HepG2 (cell line): ENCODE results near the gene OSGIN1. TPM values are rescaled to one million over a fixed set of nuclear protein-coding genes. Genes with fewer than 3 reads are reported as not detected.
A peak's percentile ranks its signal among the peaks of the same experiment; 100 is the strongest.

Experiments
- ATAC-seq: fragments of 200-7000 bp; cut with Tn5 transposase; 3 replicates; pipeline ENCODE4 v1.9.1; 2020; ENCODE audit warnings: mild to moderate bottlenecking, moderate library complexity
- BruUV-seq: library from RNA; stranded (reverse); fragments of 400-500 nt; replicated peaks from 2 replicates; lab custom pipeline; 2021; lab: Mats Ljungman, UMichigan
- CTCF ChIA-PET: fragments of 300-600 bp; formaldehyde crosslinking; extraction: SDS; loops from one replicate; lab custom pipeline; 2021; ENCODE audit warnings: low total read pairs, inconsistent platforms, low intra/inter-chr PET ratio; lab: Yijun Ruan, JAX
- POLR2A ChIA-PET: fragments of 350-600 bp; sonication (Branson Sonifier 250); formaldehyde crosslinking; loops from one replicate; lab custom pipeline; 2020; ENCODE audit warnings: antibody characterized with exemption, inconsistent platforms; lab: Yijun Ruan, JAX
- DNase-seq: peaks from one replicate; pipeline ENCODE4 v3.0.0-alpha.2; 2015; ENCODE audit warnings: low spot score
- FAIRE-seq: peaks from 3 replicates; lab custom pipeline; 2011; peaks lifted over from hg19 to GRCh38; lab: Jason Lieb, UNC
- H2AFZ ChIP-seq: one replicate; pipeline ENCODE4 v1.6.1; 2011; ENCODE audit warnings: low read length, inconsistent platforms
- H3K27ac ChIP-seq: fragments of 300-600 bp; 3 replicates; pipeline ENCODE4 v1.8.0; 2011; ENCODE audit warnings: mixed run types, mild to moderate bottlenecking, mixed read lengths, low read length, inconsistent platforms; ENCODE audit not compliant: insufficient read depth; ENCODE audit errors: extremely low read length
- H3K27me3 ChIP-seq, 2 experiments: fragments of 200-600 bp in 1 of 2; 2 replicates in 1 of 2; 3 replicates in 1 of 2; pipeline versions ENCODE4 v1.6.0 to v1.8.0; 2011; ENCODE audit warnings: low read length in 2 of 2, mild to moderate bottlenecking in 2 of 2, moderate library complexity in 2 of 2, inconsistent platforms in 1 of 2; ENCODE audit not compliant: insufficient read depth in 2 of 2, control insufficient read depth in 1 of 2
- H3K36me3 ChIP-seq, 2 experiments: fragments of 200-600 bp in 1 of 2; replicated peaks in 1 of 2; 2 replicates in 1 of 2; 3 replicates in 1 of 2; pipeline versions ENCODE4 v1.5.1 to v1.8.0; 2011; ENCODE audit warnings: low read length in 2 of 2, inconsistent platforms in 1 of 2; ENCODE audit not compliant: insufficient read depth in 2 of 2, control insufficient read depth in 1 of 2
- H3K4me1 ChIP-seq: 2 replicates; pipeline ENCODE4 v1.5.1; 2012; ENCODE audit warnings: low read length, inconsistent platforms; ENCODE audit not compliant: insufficient read depth
- H3K4me2 ChIP-seq: 2 replicates; pipeline ENCODE4 v1.6.0; 2011; ENCODE audit warnings: low read depth, low read length, inconsistent platforms
- H3K4me3 ChIP-seq, 3 experiments: fragments of 200-600 bp in 1 of 3; sonication (generic), shearing (Covaris generic) in 1 of 3; replicated peaks in 1 of 3; 2 replicates each; pipeline ENCODE4 v1.5.1; 2011 to 2016; ENCODE audit warnings: low read length in 3 of 3, inconsistent platforms in 2 of 3, low read depth in 2 of 3, mild to moderate bottlenecking in 2 of 3, control low read depth in 1 of 3, mixed read lengths in 1 of 3; ENCODE audit not compliant: insufficient read depth in 1 of 3
- H3K79me2 ChIP-seq: one replicate; pipeline ENCODE4 v1.6.1; 2011; ENCODE audit warnings: low read length, inconsistent platforms; ENCODE audit not compliant: insufficient read depth
- H3K9ac ChIP-seq: 2 replicates; pipeline ENCODE4 v1.6.0; 2011; ENCODE audit warnings: mild to moderate bottlenecking, low read depth, low read length, inconsistent platforms; ENCODE audit not compliant: insufficient read depth
- H3K9me3 ChIP-seq: 2 replicates; pipeline ENCODE4 v1.5.1; 2012; ENCODE audit warnings: mild to moderate bottlenecking, low read length
- H4K20me1 ChIP-seq: 2 replicates; pipeline ENCODE4 v1.6.0; 2011; ENCODE audit warnings: inconsistent platforms, mild to moderate bottlenecking, low read length, moderate library complexity; ENCODE audit not compliant: insufficient read depth
- ARID3A ChIP-seq: IDR thresholded peaks from 2 replicates; pipeline ENCODE4 v1.6.1; 2012; ENCODE audit warnings: low read depth, low read length, improper control_type of control experiment
- ARNT2 ChIP-seq: sonication (generic); formaldehyde crosslinking; IDR thresholded peaks from 2 replicates; pipeline ENCODE4 v1.8.0; 2022; ENCODE audit warnings: mild to moderate bottlenecking, low read depth, missing genetic modification reagents, moderate library complexity
- CCDC6 ChIP-seq: sonication (generic); formaldehyde crosslinking; IDR thresholded peaks from 2 replicates; pipeline ENCODE4 v1.8.1; 2022; ENCODE audit warnings: mild to moderate bottlenecking, missing genetic modification reagents, moderate library complexity
- HMGXB4 ChIP-seq, 2 experiments: sonication (generic) in 1 of 2; formaldehyde crosslinking in 1 of 2; IDR thresholded peaks; 2 replicates each; pipeline versions ENCODE4 v1.4.0 to v1.6.1; 2018 to 2020; ENCODE audit warnings: missing genetic modification reagents in 2 of 2, borderline replicate concordance in 1 of 2, low read depth in 1 of 2, mild to moderate bottlenecking in 1 of 2, missing biosample characterization in 1 of 2
- MIER3 ChIP-seq: IDR thresholded peaks from 2 replicates; pipeline ENCODE4 v1.6.1; 2016; ENCODE audit warnings: missing compliant biosample characterization, borderline replicate concordance
- NCOA1 ChIP-seq: sonication (generic); formaldehyde crosslinking; IDR thresholded peaks from 2 replicates; pipeline ENCODE4 v1.9.0; 2021; ENCODE audit warnings: missing genetic modification reagents
- NFAT5 ChIP-seq: sonication (generic); formaldehyde crosslinking; IDR thresholded peaks from 2 replicates; pipeline ENCODE4 v1.4.0; 2020; ENCODE audit warnings: missing genetic modification reagents
- SP1 ChIP-seq, 2 experiments: fragments of 450-650 bp in 1 of 2; sonication (generic) in 1 of 2; formaldehyde crosslinking in 1 of 2; IDR thresholded peaks; 2 replicates each; pipeline versions ENCODE4 v1.4.0 to v1.6.1; 2016 to 2020; ENCODE audit warnings: missing genetic modification reagents in 1 of 2
- ZNF124 ChIP-seq: sonication (generic); formaldehyde crosslinking; IDR thresholded peaks from 2 replicates; pipeline ENCODE4 v1.4.0; 2020; ENCODE audit warnings: missing genetic modification reagents
- ZNF17 ChIP-seq: sonication (generic); formaldehyde crosslinking; IDR thresholded peaks from 2 replicates; pipeline ENCODE4 v1.5.0; 2020; ENCODE audit warnings: mild to moderate bottlenecking, missing genetic modification reagents
- ZNF354B ChIP-seq: sonication (generic); formaldehyde crosslinking; IDR thresholded peaks from 2 replicates; pipeline ENCODE4 v1.8.0; 2022; ENCODE audit warnings: mild to moderate bottlenecking, missing genetic modification reagents
- ZNF740 ChIP-seq: sonication (generic); formaldehyde crosslinking; IDR thresholded peaks from 2 replicates; pipeline ENCODE4 v1.4.0; 2020; ENCODE audit warnings: missing genetic modification reagents
- ZNF746 ChIP-seq: sonication (generic); formaldehyde crosslinking; IDR thresholded peaks from 2 replicates; pipeline ENCODE4 v1.8.0; 2022; ENCODE audit warnings: mild to moderate bottlenecking, missing genetic modification reagents
- ZNF792 ChIP-seq: IDR thresholded peaks from 2 replicates; pipeline ENCODE4 v1.6.1; 2016
- WGBS: methylation state at CpG from one replicate; pipeline ENCODE4 v1.1.6; 2017; ENCODE audit warnings: low lambda C conversion rate; 5-methylcytosine and 5-hydroxymethylcytosine counted together
- in situ Hi-C: cut with HindIII; loops from 2 replicates; pipeline ENCODE4 v1.10.0; 2017; ENCODE audit warnings: low pct_unique_long_range_greater_than_20kb; ENCODE audit not compliant: extremely low pct_ligation_motif_present
- intact Hi-C: fragments of 100-400 bp; cut with micrococcal nuclease; formaldehyde crosslinking; loops from one replicate; pipeline ENCODE4 v1.10.0; 2022; ENCODE audit not compliant: unreplicated experiment
- polyA plus RNA-seq, 8 experiments: library from polyadenylated mRNA; depleted of rRNA in 3 of 8; stranded (reverse) in 7 of 8; unstranded in 1 of 8; fragments of >200 nt; fragmentation: Illumina TruSeq in 4 of 8; extraction: Trizol in 4 of 8; gene quantifications; 2 replicates each; pipeline versions ENCODE4 v1.2.1 to v1.2.3, GENCODE V29; 2011 to 2016; ENCODE audit warnings: low read depth in 4 of 8, missing spikeins in 1 of 8, mixed read lengths in 1 of 8; ENCODE audit not compliant: insufficient read depth in 1 of 8
- total RNA-seq, 5 experiments: library from RNA; depleted of rRNA; stranded (reverse); fragments of >200 nt; fragmentation: Illumina TruSeq; extraction: Trizol; gene quantifications; 2 replicates each; pipeline ENCODE4 v1.2.3, GENCODE V29; 2016; ENCODE audit warnings: low read depth in 1 of 5

The OSGIN1 gene
- total and polyA plus RNA-seq, 2 of the 13 experiments (the other 11 are each of a cell fraction or from before 2014, with no cell fraction given) = 20.5 to 27.1 TPM

- Histone ChIP-seq H2AFZ (no peak overlapping the region), H3K79me2 (no peaks in the 10 kb centered on the region), H3K36me3 (peaks cover 8% of the 10 kb centered on the region in 2 experiments; a peak in 4 of 5 replicates), H3K9me3 (no peaks in the 10 kb centered on the region), H3K4me3 (no peak overlapping the region), H4K20me1 (peaks cover 14% of the 10 kb centered on the region; the same call in 1 of the 2 replicates), H3K4me2 (no peak overlapping the region), H3K27ac (no peak overlapping the region), H3K27me3 (peaks cover 3 to 40% of the 10 kb centered on the region in 2 experiments; a peak in 4 of 5 replicates), H3K4me1 (peaks cover 17% of the 10 kb centered on the region), H3K9ac (no peak overlapping the region)
- in situ Hi-C loops = loop anchor here (25.0 kb wide), 1 partner anchor 217 kb away; the partner anchor contains the start of genes ADAD2 and TAF1C
- intact Hi-C loops = loop anchor here (5.0 kb wide), 2 partner anchors 72 to 937 kb away; partner anchors contain the start of gene SLC38A8
- ChIA-PET CTCF (no interaction called here), POLR2A (interaction anchor here (1.4 kb wide), 1 partner anchor 15 kb away, joined by 3 read pairs; no protein-coding TSS in a partner anchor)
- no TSS peak for BruUV-seq
- FAIRE-seq (no peak), DNase-seq (no peak), ATAC-seq (peak; percentile 3)
- 60% methylated on average over 17 of the region's 18 CpGs for WGBS
- TF ChIP-seq ZNF792 (CRISPR knock-in tag) (no peak), CCDC6 (CRISPR knock-in tag) (no peak), SP1 (IDR thresholded peaks at IDR 0.05) (no peak), SP1 (CRISPR knock-in tag; IDR thresholded peaks at IDR 0.05) (no peak), NCOA1 (CRISPR knock-in tag) (no peak), ARID3A (no peak), ZNF354B (no peak), ZNF17 (CRISPR knock-in tag) (no peak), ZNF746 (CRISPR knock-in tag) (no peak), ARNT2 (CRISPR knock-in tag) (no peak), ZNF740 (no peak), NFAT5 (CRISPR knock-in tag) (no peak), MIER3 (CRISPR knock-in tag) (no peak), ZNF124 (CRISPR knock-in tag) (no peak), HMGXB4 (CRISPR knock-in tag; IDR thresholded peaks at IDR 0.05; ENCODE audit: borderline replicate concordance in 1 of 2, low read depth in 1 of 2) (no peak)
Observed at GRCh38 chr16:83969771-83970429, 16.9 kb downstream of the OSGIN1 start.
